ENCODE results near the gene EPB41L2.

The EPB41L2 gene

GRCh38 chr6:130900913-130901312 is 162.1 kb downstream of the EPB41L2 start:
- Histone ChIP-seq H3K4me1 (ENCODE audit: control insufficient read depth, insufficient read depth, low read length) (0 out of 2 replicates have a peak, but pooled peaks cover 2% of the 10 kb centered on the region), H3K27me3 (ENCODE audit: control insufficient read depth, insufficient read depth, low read length) (no peaks in the 10 kb centered on the region), H3K4me3 (ENCODE audit: low read length) (no peak overlapping the region), H3K27ac (ENCODE audit: low read length) (no peak overlapping the region), H3K9me3 (ENCODE audit: control insufficient read depth, insufficient read depth, low read length) (no peaks in the 10 kb centered on the region), H3K36me3 (ENCODE audit: control insufficient read depth, insufficient read depth, low read length) (no peaks in the 10 kb centered on the region; the same call in 1 of the 2 replicates)
- WGBS (ENCODE audit: insufficient coverage, insufficient read length), result no CpG with 5 or more reads among the region's 3 CpGs
- DNase-seq (ENCODE audit: low read depth, low spot score), result no peak

- DNase-seq (ENCODE audit: low read depth, low spot score), result no peak
- no peaks in the 10 kb centered on the region for H3K4me1 ChIP-seq (ENCODE audit: control insufficient read depth, insufficient read depth, low read length)
- WGBS (ENCODE audit: insufficient coverage, insufficient read length), result no CpG with 5 or more reads among the region's 5 CpGs
- peaks cover 2% of the 10 kb centered on the region; the same call in 1 of the 2 replicates for H3K36me3 ChIP-seq (ENCODE audit: control insufficient read depth, insufficient read depth, low read length)
- no peak overlapping the region for H3K4me3 ChIP-seq (ENCODE audit: low read length)
- no peaks in the 10 kb centered on the region for H3K9me3 ChIP-seq (ENCODE audit: control insufficient read depth, insufficient read depth, low read length)
- H3K27me3 ChIP-seq (ENCODE audit: control insufficient read depth, insufficient read depth, low read length), result no peaks in the 10 kb centered on the region
- no peak overlapping the region for H3K27ac ChIP-seq (ENCODE audit: low read length)
These were observed 166.8 kb downstream of the EPB41L2 start for GRCh38 chr6:130896249-130896648.

- no CpG with 5 or more reads among the region's 2 CpGs for WGBS (ENCODE audit: insufficient coverage, insufficient read length)
- Histone ChIP-seq H3K27ac (ENCODE audit: low read length) (no peak overlapping the region), H3K36me3 (ENCODE audit: control insufficient read depth, insufficient read depth, low read length) (peaks cover 2% of the 10 kb centered on the region; the same call in 1 of the 2 replicates), H3K9me3 (ENCODE audit: control insufficient read depth, insufficient read depth, low read length) (no peaks in the 10 kb centered on the region), H3K27me3 (ENCODE audit: control insufficient read depth, insufficient read depth, low read length) (no peaks in the 10 kb centered on the region), H3K4me3 (ENCODE audit: low read length) (no peak overlapping the region), H3K4me1 (ENCODE audit: control insufficient read depth, insufficient read depth, low read length) (no peaks in the 10 kb centered on the region)
- DNase-seq (ENCODE audit: low read depth, low spot score), result no peak
These were observed 167.5 kb downstream of the EPB41L2 start for GRCh38 chr6:130895516-130895915.

- Histone ChIP-seq H3K27me3 (ENCODE audit: control insufficient read depth, insufficient read depth, low read length) (no peaks in the 10 kb centered on the region), H3K36me3 (ENCODE audit: control insufficient read depth, insufficient read depth, low read length) (0 out of 2 replicates have a peak, but pooled peaks cover 2% of the 10 kb centered on the region), H3K9me3 (ENCODE audit: control insufficient read depth, insufficient read depth, low read length) (no peaks in the 10 kb centered on the region), H3K4me1 (ENCODE audit: control insufficient read depth, insufficient read depth, low read length) (no peaks in the 10 kb centered on the region), H3K27ac (ENCODE audit: low read length) (no peak overlapping the region), H3K4me3 (ENCODE audit: low read length) (no peak overlapping the region)
- no CpG with 5 or more reads among the region's 2 CpGs for WGBS (ENCODE audit: insufficient coverage, insufficient read length)
- DNase-seq (ENCODE audit: low read depth, low spot score), result no peak
These were observed 169.3 kb downstream of the EPB41L2 start for GRCh38 chr6:130893766-130894165.

GRCh38 chr6:130893277-130893676 is 169.8 kb downstream of the EPB41L2 start:
- Histone ChIP-seq H3K4me3 (ENCODE audit: low read length) (no peak overlapping the region), H3K27ac (ENCODE audit: low read length) (no peak overlapping the region), H3K4me1 (ENCODE audit: control insufficient read depth, insufficient read depth, low read length) (no peaks in the 10 kb centered on the region), H3K27me3 (ENCODE audit: control insufficient read depth, insufficient read depth, low read length) (no peaks in the 10 kb centered on the region), H3K9me3 (ENCODE audit: control insufficient read depth, insufficient read depth, low read length) (no peaks in the 10 kb centered on the region), H3K36me3 (ENCODE audit: control insufficient read depth, insufficient read depth, low read length) (0 out of 2 replicates have a peak, but pooled peaks cover 2% of the 10 kb centered on the region)
- DNase-seq (ENCODE audit: low read depth, low spot score), result no peak
- no CpG with 5 or more reads among the region's 2 CpGs for WGBS (ENCODE audit: insufficient coverage, insufficient read length)

GRCh38 chr6:130890521-130890971 is 172.5 kb downstream of the EPB41L2 start:
- Histone ChIP-seq H3K27ac (ENCODE audit: low read length) (no peak overlapping the region), H3K27me3 (ENCODE audit: control insufficient read depth, insufficient read depth, low read length) (no peaks in the 10 kb centered on the region), H3K4me1 (ENCODE audit: control insufficient read depth, insufficient read depth, low read length) (no peaks in the 10 kb centered on the region), H3K4me3 (ENCODE audit: low read length) (no peak overlapping the region), H3K36me3 (ENCODE audit: control insufficient read depth, insufficient read depth, low read length) (peaks cover 2% of the 10 kb centered on the region; the same call in 1 of the 2 replicates), H3K9me3 (ENCODE audit: control insufficient read depth, insufficient read depth, low read length) (no peaks in the 10 kb centered on the region)
- WGBS (ENCODE audit: insufficient coverage, insufficient read length), result no CpG with 5 or more reads among the region's 2 CpGs
- DNase-seq (ENCODE audit: low read depth, low spot score), result no peak

GRCh38 chr6:130889423-130889822 is 173.6 kb downstream of the EPB41L2 start:
- Histone ChIP-seq H3K27me3 (ENCODE audit: control insufficient read depth, insufficient read depth, low read length) (no peaks in the 10 kb centered on the region), H3K27ac (ENCODE audit: low read length) (no peak overlapping the region), H3K4me3 (ENCODE audit: low read length) (no peak overlapping the region), H3K4me1 (ENCODE audit: control insufficient read depth, insufficient read depth, low read length) (no peaks in the 10 kb centered on the region), H3K9me3 (ENCODE audit: control insufficient read depth, insufficient read depth, low read length) (no peaks in the 10 kb centered on the region), H3K36me3 (ENCODE audit: control insufficient read depth, insufficient read depth, low read length) (peaks cover 2% of the 10 kb centered on the region; the same call in 1 of the 2 replicates)
- WGBS (ENCODE audit: insufficient coverage, insufficient read length), result no CpG with 5 or more reads among the region's 2 CpGs
- no peak for DNase-seq (ENCODE audit: low read depth, low spot score)

GRCh38 chr6:130888246-130888645 is 174.8 kb downstream of the EPB41L2 start:
- H3K9me3 ChIP-seq (ENCODE audit: control insufficient read depth, insufficient read depth, low read length), result no peaks in the 10 kb centered on the region
- no peaks in the 10 kb centered on the region; the same call in 1 of the 2 replicates for H3K36me3 ChIP-seq (ENCODE audit: control insufficient read depth, insufficient read depth, low read length)
- H3K4me1 ChIP-seq (ENCODE audit: control insufficient read depth, insufficient read depth, low read length), result no peaks in the 10 kb centered on the region
- H3K27ac ChIP-seq (ENCODE audit: low read length), result no peak overlapping the region
- no peak for DNase-seq (ENCODE audit: low read depth, low spot score)
- H3K4me3 ChIP-seq (ENCODE audit: low read length), result no peak overlapping the region
- no CpG with 5 or more reads among the region's 2 CpGs for WGBS (ENCODE audit: insufficient coverage, insufficient read length)
- no peaks in the 10 kb centered on the region for H3K27me3 ChIP-seq (ENCODE audit: control insufficient read depth, insufficient read depth, low read length)

- no peak overlapping the region for H3K4me3 ChIP-seq (ENCODE audit: low read length)
- no peaks in the 10 kb centered on the region; the same call in 1 of the 2 replicates for H3K36me3 ChIP-seq (ENCODE audit: control insufficient read depth, insufficient read depth, low read length)
- WGBS (ENCODE audit: insufficient coverage, insufficient read length), result no CpG with 5 or more reads among the region's 2 CpGs
- H3K27ac ChIP-seq (ENCODE audit: low read length), result no peak overlapping the region
- no peaks in the 10 kb centered on the region for H3K4me1 ChIP-seq (ENCODE audit: control insufficient read depth, insufficient read depth, low read length)
- DNase-seq (ENCODE audit: low read depth, low spot score), result no peak
- H3K27me3 ChIP-seq (ENCODE audit: control insufficient read depth, insufficient read depth, low read length), result no peaks in the 10 kb centered on the region
- H3K9me3 ChIP-seq (ENCODE audit: control insufficient read depth, insufficient read depth, low read length), result no peaks in the 10 kb centered on the region
These were observed 176.1 kb downstream of the EPB41L2 start for GRCh38 chr6:130886966-130887365.

- Histone ChIP-seq H3K4me1 (ENCODE audit: control insufficient read depth, insufficient read depth, low read length) (no peaks in the 10 kb centered on the region), H3K4me3 (ENCODE audit: low read length) (no peak overlapping the region), H3K9me3 (ENCODE audit: control insufficient read depth, insufficient read depth, low read length) (no peaks in the 10 kb centered on the region), H3K36me3 (ENCODE audit: control insufficient read depth, insufficient read depth, low read length) (no peaks in the 10 kb centered on the region; the same call in 1 of the 2 replicates), H3K27me3 (ENCODE audit: control insufficient read depth, insufficient read depth, low read length) (no peaks in the 10 kb centered on the region), H3K27ac (ENCODE audit: low read length) (no peak overlapping the region)
- peak; percentile 66 for DNase-seq (ENCODE audit: low read depth, low spot score)
- no CpG with 5 or more reads among the region's 4 CpGs for WGBS (ENCODE audit: insufficient coverage, insufficient read length)
These were observed 177.5 kb downstream of the EPB41L2 start for GRCh38 chr6:130885392-130886192.
